Testis (tissue), 3 donors: ENCODE measurements around the gene GRIK4. TPM values are rescaled to one million over a fixed set of nuclear protein-coding genes. Genes with fewer than 3 reads are reported as not detected.

Source experiments
- DNase-seq: peaks from one replicate; pipeline ENCODE4 v3.0.0-alpha.2; 2019
- H3K27ac ChIP-seq, 2 donors: fragments of 200-600 bp; sonication (generic); one replicate each; pipeline ENCODE4 v1.5.1; 2019
- H3K27me3 ChIP-seq: fragments of 200-600 bp; sonication (generic); one replicate; pipeline ENCODE4 v1.5.1; 2019
- H3K36me3 ChIP-seq: fragments of 200-600 bp; sonication (generic); one replicate; pipeline ENCODE4 v1.5.1; 2017; ENCODE audit warnings: low read depth; ENCODE audit errors: missing control alignments
- H3K4me1 ChIP-seq: fragments of 200-600 bp; sonication (generic); one replicate; pipeline ENCODE4 v1.5.1; 2019
- H3K4me3 ChIP-seq, 2 donors: fragments of 200-600 bp; sonication (generic); one replicate each; pipeline ENCODE4 v1.5.1; 2017 to 2019
- H3K9me3 ChIP-seq: fragments of 200-600 bp; sonication (generic); one replicate; pipeline ENCODE4 v1.5.1; 2017
- CTCF ChIP-seq, 3 experiments: fragments of 450-650 bp in 2 of 3; fragments of 200-600 bp in 1 of 3; sonication (generic) in 1 of 3; IDR thresholded peaks; one replicate each; pipeline ENCODE4 v1.5.1; 2016 to 2019; ENCODE audit warnings: antibody characterized with exemption in 3 of 3, mild to moderate bottlenecking in 2 of 3, moderate library complexity in 1 of 3
- POLR2A ChIP-seq: fragments of 450-650 bp; IDR thresholded peaks from one replicate; pipeline ENCODE4 v1.6.1; 2017; ENCODE audit warnings: antibody characterized with exemption, mild to moderate bottlenecking, moderate library complexity
- WGBS, 2 donors: methylation state at CpG; one replicate each; pipeline ENCODE4 v1.1.5; 2018; 5-methylcytosine and 5-hydroxymethylcytosine counted together
- intact Hi-C: fragments of 100-400 bp; cut with DNase I; formaldehyde crosslinking; loops from one replicate; pipeline ENCODE4 v1.15.1; 2023; ENCODE audit warnings: low total_unique reads
- polyA plus RNA-seq: library from polyadenylated mRNA; stranded (reverse); fragments of 350-450 nt; fragmentation: Illumina TruSeq; extraction: RNeasy Lipid Tissue Mini Kit (QIAGEN cat#74804); gene quantifications from one replicate; pipeline ENCODE4 v1.2.3, GENCODE V29; 2014; ENCODE audit warnings: low read depth, low replicate concordance; ENCODE audit not compliant: insufficient read depth
- total RNA-seq, 2 donors: library from RNA; depleted of rRNA; stranded (reverse); fragments of >200 nt; gene quantifications; one replicate each; pipeline ENCODE4 v1.2.3, GENCODE V29; 2016

GRIK4 gene
- total and polyA plus RNA-seq, 3 donors from 2014 or later: 2.6 to 3.0 (median 2.6) TPM

DNA sequence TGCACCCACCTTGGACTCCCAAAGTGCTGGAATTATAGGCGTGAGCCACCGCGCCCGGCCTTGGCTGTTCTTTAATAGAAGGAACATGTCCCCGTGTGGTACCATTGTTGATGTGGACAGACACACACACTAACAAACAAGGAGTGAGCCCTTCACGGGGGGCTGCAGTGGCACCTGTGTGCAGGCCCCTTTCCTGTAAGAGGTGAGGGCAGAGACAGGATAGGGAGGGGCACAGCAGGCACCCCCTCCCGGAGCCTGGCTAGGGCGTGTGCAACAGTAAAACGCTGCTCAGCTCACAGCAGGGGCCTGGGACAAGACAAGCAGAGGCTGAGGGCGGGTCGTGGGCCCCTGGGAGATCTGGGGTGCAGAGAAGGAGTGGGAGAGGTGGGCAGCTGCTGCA lies 37.8 kb downstream of the GRIK4 start:
- H3K27me3 ChIP-seq: no peaks in the 10 kb centered on the region
- H3K36me3 ChIP-seq: no peaks in the 10 kb centered on the region
- DNase-seq: no peak
- intact Hi-C loops: no loop called here
- 87 to 94% methylated on average over 8 to 11 of the region's 11 CpGs for WGBS, 2 donors
- no peaks in the 10 kb centered on the region for H3K9me3 ChIP-seq
- peaks cover 6% of the 10 kb centered on the region for H3K4me1 ChIP-seq
- no peak overlapping the region for H3K4me3 ChIP-seq
- H3K27ac ChIP-seq: no peak overlapping the region
- TF ChIP-seq POLR2A: no peak
- TF ChIP-seq CTCF (IDR thresholded peaks at IDR 0.05): no peak

DNA sequence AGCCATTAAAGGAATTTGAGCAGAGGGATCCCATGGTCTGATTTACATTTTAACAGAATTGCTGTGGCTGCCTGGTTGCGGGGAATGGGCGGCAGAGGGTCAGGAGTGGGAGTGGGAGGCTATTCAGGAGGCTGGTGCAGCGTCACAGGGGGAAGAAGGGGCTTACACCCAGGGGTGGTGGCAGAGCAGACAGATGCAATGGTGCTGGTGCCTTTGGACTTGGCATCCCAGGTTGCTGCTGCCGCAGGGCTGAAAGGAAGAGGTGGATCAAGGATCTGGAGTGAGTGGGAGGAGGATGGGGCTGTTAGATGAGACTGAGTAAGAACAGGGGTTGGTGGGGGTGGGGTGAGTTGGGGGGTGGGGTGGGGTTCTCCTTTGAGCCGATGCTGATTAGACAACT lies 38.5 kb downstream of the GRIK4 start:
- Histone ChIP-seq H3K4me1 (peaks cover 6% of the 10 kb centered on the region), H3K4me3 (no peak overlapping the region), H3K27me3 (no peaks in the 10 kb centered on the region), H3K36me3 (no peaks in the 10 kb centered on the region), H3K27ac (no peak overlapping the region), H3K9me3 (no peaks in the 10 kb centered on the region)
- TF ChIP-seq CTCF (IDR thresholded peaks at IDR 0.05): no peak
- TF ChIP-seq POLR2A: no peak
- DNase-seq: no peak
- 90 to 93% methylated on average over 5 of the region's 5 CpGs for WGBS, 2 donors
- intact Hi-C loops: no loop called here

DNA sequence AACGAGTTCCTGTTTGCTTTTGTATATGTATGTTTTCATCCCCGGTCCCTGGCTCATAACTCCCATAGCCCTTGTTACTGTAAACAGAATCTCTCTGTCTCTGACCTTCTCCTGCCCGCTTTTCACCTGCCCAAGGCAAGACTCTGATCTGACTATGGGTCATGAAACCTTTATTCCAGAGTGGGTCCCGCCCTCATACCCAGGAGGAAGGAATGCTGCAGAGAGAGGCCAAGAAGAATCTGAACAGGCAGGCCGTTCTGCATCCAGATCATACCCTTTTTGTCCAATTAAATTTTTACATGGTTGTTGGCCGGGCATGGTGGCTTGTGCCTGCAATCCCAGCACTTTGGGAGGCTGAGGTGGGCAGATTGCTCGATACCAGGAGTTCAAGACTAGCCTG lies 39.6 kb downstream of the GRIK4 start:
- H3K4me1 ChIP-seq: peaks cover 6% of the 10 kb centered on the region
- no peak overlapping the region for H3K27ac ChIP-seq
- H3K27me3 ChIP-seq: no peaks in the 10 kb centered on the region
- intact Hi-C loops: no loop called here
- WGBS, 2 donors: 95 to 100% methylated on average over 7 of the region's 7 CpGs
- no peak overlapping the region for H3K4me3 ChIP-seq
- H3K9me3 ChIP-seq: no peaks in the 10 kb centered on the region
- no peaks in the 10 kb centered on the region for H3K36me3 ChIP-seq
- no peak for DNase-seq
- TF ChIP-seq CTCF (IDR thresholded peaks at IDR 0.05): no peak
- no peak for TF ChIP-seq POLR2A

GRCh38 chr11:120554766-120555432 lies 43.4 kb downstream of the GRIK4 start:
- WGBS, 2 donors: 92% methylated on average over 8 to 14 of the region's 14 CpGs

More at GRCh38 chr11:120554766-120555432, 43.4 kb downstream of the GRIK4 start:
- intact Hi-C loops: no loop called here
- no peak for DNase-seq
- H3K27me3 ChIP-seq: no peaks in the 10 kb centered on the region
- H3K9me3 ChIP-seq: no peaks in the 10 kb centered on the region
- H3K4me1 ChIP-seq: no peaks in the 10 kb centered on the region
- H3K27ac ChIP-seq: no peak overlapping the region
- TF ChIP-seq POLR2A (no peak), CTCF (IDR thresholded peaks at IDR 0.05) (no peak)
- H3K4me3 ChIP-seq: no peak overlapping the region
- H3K36me3 ChIP-seq: no peaks in the 10 kb centered on the region
